OCI-LY7 (cell line): ENCODE results near the gene TIMM9.

ENCODE experiments used
- CTCF ChIP-seq: fragments of 200-600 bp; sonication (generic); conservative IDR thresholded peaks from 2 replicates; pipeline ENCODE4 v1.5.1; 2014; ENCODE audit warnings: mild to moderate bottlenecking, antibody characterized with exemption, low read length, moderate library complexity, mixed read lengths
- EZH2phosphoT487 ChIP-seq: fragments of 200-600 bp; sonication (generic); IDR thresholded peaks from 2 replicates; pipeline ENCODE4 v1.6.1; 2018; ENCODE audit warnings: low read depth, borderline replicate concordance, mild to moderate bottlenecking, mixed run types, antibody characterized with exemption, low read length, moderate library complexity, mixed read lengths

GRCh38 chr14:58397156-58397555 lies 30.2 kb downstream of the TIMM9 start:
- TF ChIP-seq CTCF, result no peak
- no peak for TF ChIP-seq EZH2phosphoT487
